H1 (cell line): ENCODE results near the gene UBE3B. TPM values are rescaled to one million over a fixed set of nuclear protein-coding genes. Genes with fewer than 3 reads are reported as not detected.

Experiments used
- CTCF ChIA-PET: fragments of 300-600 bp; sonication (Branson Sonifier 250); formaldehyde crosslinking; loops from one replicate; lab custom pipeline; 2021; ENCODE audit not compliant: partially characterized antibody; lab: Charles Lee
- POLR2A ChIA-PET: fragments of 300-600 bp; sonication (Branson Sonifier 250); formaldehyde crosslinking; loops from one replicate; lab custom pipeline; 2021; ENCODE audit warnings: inconsistent platforms; ENCODE audit not compliant: partially characterized antibody; lab: Charles Lee
- DNase-seq, 2 experiments: peaks; one replicate each; pipeline versions ENCODE4 v3.0.0 to v3.0.0-alpha.2; 2010 to 2022; ENCODE audit warnings: low spot score in 2 of 2, low read depth in 1 of 2, mixed read lengths in 1 of 2
- FAIRE-seq: peaks from 2 replicates; lab custom pipeline; 2011; peaks lifted over from hg19 to GRCh38; lab: Jason Lieb, UNC
- H2AFZ ChIP-seq: 2 replicates; pipeline ENCODE4 v1.8.1; 2012; ENCODE audit warnings: low read length, inconsistent platforms
- H2AK5ac ChIP-seq: 2 replicates; pipeline ENCODE4 v1.6.1; 2013; ENCODE audit warnings: low read depth, low read length
- H2BK120ac ChIP-seq: replicated peaks from 2 replicates; pipeline ENCODE3; 2013; ENCODE audit warnings: low read depth, low read length, inconsistent platforms
- H2BK12ac ChIP-seq: 2 replicates; pipeline ENCODE4 v1.6.1; 2013; ENCODE audit warnings: low read depth, low read length
- H2BK15ac ChIP-seq: 2 replicates; pipeline ENCODE4 v1.6.1; 2013; ENCODE audit warnings: low read length
- H2BK20ac ChIP-seq: 2 replicates; pipeline ENCODE4 v1.6.1; 2013; ENCODE audit warnings: low read length
- H2BK5ac ChIP-seq: 2 replicates; pipeline ENCODE4 v1.6.1; 2013; ENCODE audit warnings: low read depth, low read length
- H3K14ac ChIP-seq: 2 replicates; pipeline ENCODE4 v1.6.1; 2013; ENCODE audit warnings: inconsistent platforms; ENCODE audit not compliant: insufficient read length
- H3K18ac ChIP-seq: 2 replicates; pipeline ENCODE4 v1.6.1; 2013; ENCODE audit warnings: low read length; ENCODE audit errors: extremely low read depth
- H3K23ac ChIP-seq: 2 replicates; pipeline ENCODE4 v1.6.1; 2013; ENCODE audit warnings: inconsistent platforms; ENCODE audit not compliant: insufficient read length
- H3K23me2 ChIP-seq: 2 replicates; pipeline ENCODE4 v1.6.1; 2013; ENCODE audit warnings: low read depth, low read length
- H3K27ac ChIP-seq: 2 replicates; pipeline ENCODE4 v1.6.1; 2011; ENCODE audit warnings: low read depth, low read length, inconsistent platforms
- H3K27me3 ChIP-seq, 4 experiments: replicated peaks in 1 of 4; 1 replicate in 1 of 4; 2 replicates in 3 of 4; pipeline versions ENCODE4 v1.6.1 to v1.8.1; 2011 to 2013; ENCODE audit warnings: low read length in 3 of 4, mild to moderate bottlenecking in 3 of 4, inconsistent platforms in 2 of 4, mixed read lengths in 2 of 4, moderate library complexity in 1 of 4; ENCODE audit not compliant: control insufficient read depth in 3 of 4, insufficient read depth in 3 of 4; ENCODE audit errors: extremely low read depth in 1 of 4
- H3K36me3 ChIP-seq, 4 experiments: 2 replicates each; pipeline versions ENCODE4 v1.6.1 to v1.8.1; 2011 to 2013; ENCODE audit warnings: mild to moderate bottlenecking in 4 of 4, low read length in 3 of 4, moderate library complexity in 2 of 4, control low read depth in 1 of 4, inconsistent platforms in 1 of 4; ENCODE audit not compliant: insufficient read depth in 4 of 4, control insufficient read depth in 2 of 4
- H3K4ac ChIP-seq: replicated peaks from 2 replicates; pipeline ENCODE3; 2013; ENCODE audit warnings: low read length, low read depth, mixed read lengths, inconsistent platforms; ENCODE audit not compliant: insufficient read length
- H3K4me1 ChIP-seq, 4 experiments: replicated peaks in 1 of 4; 1 replicate in 1 of 4; 2 replicates in 3 of 4; pipeline versions ENCODE4 v1.6.1 to v1.8.1; 2011 to 2013; ENCODE audit warnings: low read length in 3 of 4, inconsistent platforms in 2 of 4, mixed read lengths in 1 of 4; ENCODE audit not compliant: insufficient read depth in 4 of 4, control insufficient read depth in 3 of 4
- H3K4me2 ChIP-seq, 2 experiments: 2 replicates each; pipeline versions ENCODE4 v1.6.1 to v1.8.1; 2011 to 2013; ENCODE audit warnings: low read depth in 2 of 2, low read length in 2 of 2, control low read depth in 1 of 2, inconsistent platforms in 1 of 2, mild to moderate bottlenecking in 1 of 2; ENCODE audit not compliant: insufficient read depth in 1 of 2
- H3K4me3 ChIP-seq, 4 experiments: fragments of 200-600, 300-600 bp in 1 of 4; sonication (generic), shearing (Covaris generic), sonication (Bioruptor Twin) in 1 of 4; 2 replicates each; pipeline versions ENCODE4 v1.5.1 to v1.8.1; 2011 to 2016; ENCODE audit warnings: low read length in 4 of 4, low read depth in 3 of 4, control low read depth in 2 of 4, inconsistent platforms in 2 of 4, mild to moderate bottlenecking in 2 of 4, mixed read lengths in 1 of 4, moderate library complexity in 1 of 4; ENCODE audit not compliant: insufficient read depth in 2 of 4; ENCODE audit errors: extremely low read depth in 1 of 4
- H3K56ac ChIP-seq: replicated peaks from 2 replicates; pipeline ENCODE3; 2013; ENCODE audit warnings: low read depth, mild to moderate bottlenecking, mixed read lengths, low read length, inconsistent platforms; ENCODE audit not compliant: insufficient read length
- H3K79me1 ChIP-seq: 2 replicates; pipeline ENCODE4 v1.6.1; 2013; ENCODE audit warnings: low read depth, low read length, control low read depth
- H3K79me2 ChIP-seq, 2 experiments: 2 replicates each; pipeline versions ENCODE4 v1.6.1 to v1.8.1; 2012 to 2013; ENCODE audit warnings: low read length in 2 of 2, mild to moderate bottlenecking in 2 of 2, inconsistent platforms in 1 of 2; ENCODE audit not compliant: insufficient read depth in 2 of 2, control insufficient read depth in 1 of 2
- H3K9ac ChIP-seq, 4 experiments: replicated peaks in 1 of 4; 1 replicate in 1 of 4; 2 replicates in 3 of 4; pipeline versions ENCODE4 v1.6.1 to v1.8.1; 2011 to 2013; ENCODE audit warnings: low read depth in 3 of 4, low read length in 3 of 4, control low read depth in 2 of 4, mild to moderate bottlenecking in 2 of 4, moderate library complexity in 2 of 4, inconsistent platforms in 1 of 4; ENCODE audit errors: extremely low read depth in 1 of 4
- H3K9me3 ChIP-seq, 2 experiments: 2 replicates each; pipeline versions ENCODE4 v1.6.1 to v1.8.1; 2012 to 2013; ENCODE audit warnings: mild to moderate bottlenecking in 2 of 2, moderate library complexity in 2 of 2, control low read depth in 1 of 2, inconsistent platforms in 1 of 2, low read depth in 1 of 2, low read length in 1 of 2, mixed read lengths in 1 of 2; ENCODE audit not compliant: insufficient read depth in 2 of 2
- H4K20me1 ChIP-seq, 2 experiments: replicated peaks in 1 of 2; 2 replicates each; pipeline versions ENCODE3 to v1.8.1; 2011 to 2013; ENCODE audit warnings: inconsistent platforms in 2 of 2, low read length in 2 of 2, mild to moderate bottlenecking in 1 of 2; ENCODE audit not compliant: insufficient read depth in 2 of 2, control insufficient read depth in 1 of 2
- H4K5ac ChIP-seq: 2 replicates; pipeline ENCODE4 v1.6.1; 2013; ENCODE audit warnings: low read length, low read depth, mixed read lengths, inconsistent platforms; ENCODE audit not compliant: insufficient read length
- H4K8ac ChIP-seq: 2 replicates; pipeline ENCODE4 v1.8.0; 2013; ENCODE audit warnings: mild to moderate bottlenecking, moderate library complexity, low read length, inconsistent platforms; ENCODE audit not compliant: insufficient read depth; ENCODE audit errors: extremely low read depth
- H4K91ac ChIP-seq: replicated peaks from 2 replicates; pipeline ENCODE3; 2013; ENCODE audit warnings: low read length, mixed read lengths, inconsistent platforms; ENCODE audit not compliant: insufficient read length
- CBX5 ChIP-seq: fragments of 300-800, 300-1000 bp; sonication (generic); IDR thresholded peaks from 2 replicates; pipeline ENCODE4 v1.7.1; 2016; ENCODE audit warnings: antibody characterized with exemption, low read length, low read depth
- WGBS, 2 experiments: shearing (Covaris generic) in 1 of 2; methylation state at CpG; one replicate each; pipeline versions ENCODE4 v1.1.6 to v1.1.7; 2013 to 2015; ENCODE audit warnings: low lambda C conversion rate in 2 of 2, mixed read lengths in 2 of 2, inconsistent platforms in 1 of 2, low coverage in 1 of 2, missing lambda C conversion rate in 1 of 2; ENCODE audit not compliant: insufficient replicate concordance in 2 of 2, insufficient coverage in 1 of 2, insufficient read length in 1 of 2; ENCODE audit errors: extremely low coverage in 1 of 2, missing lambda C conversion rate in 1 of 2; 5-methylcytosine and 5-hydroxymethylcytosine counted together
- polyA plus RNA-seq, 7 experiments: library from polyadenylated mRNA; depleted of rRNA in 3 of 7; stranded (reverse) in 5 of 7; unstranded in 2 of 7; fragments of >200 nt in 5 of 7; fragments of 200-250 nt in 2 of 7; gene quantifications; 1 replicate in 5 of 7; 2 replicates in 1 of 7; 4 replicates in 1 of 7; pipeline versions ENCODE4 v1.2.1 to v1.2.3, GENCODE V29; 2011 to 2013; ENCODE audit warnings: missing spikeins in 2 of 7, mixed read lengths in 2 of 7
- total RNA-seq: library from RNA; stranded (reverse); fragmentation: NEBNext Ultra II Directional; extraction: Animal tissue kit (Norgen Biotek cat#: 25700); gene quantifications from 2 replicates; pipeline ENCODE4 v1.2.1, GENCODE V29; 2021

Gene UBE3B
- total and polyA plus RNA-seq, 2 of the 8 experiments (the other 6 are each of a cell fraction or from before 2014, with no cell fraction given), result 14.0 to 21.1 TPM

DNA sequence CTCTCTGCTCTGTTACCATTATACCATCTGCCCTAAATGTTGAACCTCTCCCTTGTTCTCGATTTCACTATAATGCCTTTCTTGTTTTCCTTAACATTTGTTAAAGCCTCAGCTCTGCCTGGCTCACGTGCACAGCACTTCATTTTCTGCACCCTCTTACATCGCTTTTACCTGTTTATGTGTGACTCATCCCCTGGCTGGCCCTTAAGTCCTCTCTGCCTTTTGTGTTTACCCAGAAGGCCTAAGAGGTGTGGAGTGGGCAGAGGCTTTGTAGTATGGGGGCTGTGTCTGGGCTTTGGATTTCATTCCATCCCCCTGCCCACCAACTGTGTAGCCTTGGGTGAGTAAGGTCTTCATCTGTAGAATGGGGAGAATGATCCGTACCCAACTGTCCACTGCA is 36.5 kb downstream of the UBE3B start:
- Histone ChIP-seq H3K23ac (no peak overlapping the region), H2BK20ac (no peak overlapping the region), H3K36me3 (peaks cover 2 to 31% (median 16%) of the 10 kb centered on the region in 4 experiments; a peak in 7 of 8 replicates), H2BK120ac (no peak overlapping the region), H3K27ac (no peak overlapping the region), H2BK5ac (no peak overlapping the region), H2BK12ac (no peak overlapping the region), H3K4me2 (no peak overlapping the region), H3K4me3 (no peak overlapping the region), H3K9ac (no peak overlapping the region), H3K23me2 (no peaks in the 10 kb centered on the region), H3K18ac (no peak overlapping the region), H2AFZ (no peak overlapping the region), H3K4ac (no peak overlapping the region), H4K8ac (no peak overlapping the region), H3K14ac (no peak overlapping the region), H3K4me1 (peaks cover 0 to 2% (median 0%) of the 10 kb centered on the region in 4 experiments; a peak in 1 of 7 replicates), H3K9me3 (no peaks in the 10 kb centered on the region), H3K79me2 (no peaks in the 10 kb centered on the region), H4K91ac (no peak overlapping the region), H4K20me1 (peaks cover 0 to 4% of the 10 kb centered on the region in 2 experiments), H3K27me3 (no peaks in the 10 kb centered on the region), H4K5ac (no peak overlapping the region)
- POLR2A ChIA-PET, result no interaction called here
- CTCF ChIA-PET, result interaction anchor here (0.8 kb wide), 1 partner anchor 60 kb away, joined by 3 read pairs; no protein-coding TSS in a partner anchor
- FAIRE-seq (no peak), DNase-seq (no peak)
- no peak for TF ChIP-seq CBX5
- TF ChIP-seq, all 59 proteins: peak for 0
- H2AK5ac ChIP-seq, result no peak overlapping the region
- 88% methylated on average over 4 of the region's 4 CpGs; no CpG with 5 or more reads in 1 of the 2 experiments for WGBS, 2 experiments
- no peak overlapping the region for H2BK15ac ChIP-seq
- no peaks in the 10 kb centered on the region for H3K79me1 ChIP-seq
- no peak overlapping the region for H3K56ac ChIP-seq
